Loucy (cell line): Measurements from ENCODE around the gene CCDC107.

Experiments used
- EZH2phosphoT487 ChIP-seq: fragments of 200-600 bp; IDR thresholded peaks from 2 replicates; pipeline ENCODE4 v1.6.1; 2018; ENCODE audit warnings: antibody characterized with exemption, mild to moderate bottlenecking, moderate library complexity, borderline replicate concordance
- TF ChIP-seq, protein P1 (sequence below): fragments of 200-600 bp; sonication (generic); conservative IDR thresholded peaks from 2 replicates; pipeline ENCODE4 v1.5.1; 2014; ENCODE audit warnings: mild to moderate bottlenecking, antibody characterized with exemption, low read length

GRCh38 chr9:35679091-35679490, 21.0 kb downstream of the CCDC107 start:
- TF ChIP-seq, protein P1, sequence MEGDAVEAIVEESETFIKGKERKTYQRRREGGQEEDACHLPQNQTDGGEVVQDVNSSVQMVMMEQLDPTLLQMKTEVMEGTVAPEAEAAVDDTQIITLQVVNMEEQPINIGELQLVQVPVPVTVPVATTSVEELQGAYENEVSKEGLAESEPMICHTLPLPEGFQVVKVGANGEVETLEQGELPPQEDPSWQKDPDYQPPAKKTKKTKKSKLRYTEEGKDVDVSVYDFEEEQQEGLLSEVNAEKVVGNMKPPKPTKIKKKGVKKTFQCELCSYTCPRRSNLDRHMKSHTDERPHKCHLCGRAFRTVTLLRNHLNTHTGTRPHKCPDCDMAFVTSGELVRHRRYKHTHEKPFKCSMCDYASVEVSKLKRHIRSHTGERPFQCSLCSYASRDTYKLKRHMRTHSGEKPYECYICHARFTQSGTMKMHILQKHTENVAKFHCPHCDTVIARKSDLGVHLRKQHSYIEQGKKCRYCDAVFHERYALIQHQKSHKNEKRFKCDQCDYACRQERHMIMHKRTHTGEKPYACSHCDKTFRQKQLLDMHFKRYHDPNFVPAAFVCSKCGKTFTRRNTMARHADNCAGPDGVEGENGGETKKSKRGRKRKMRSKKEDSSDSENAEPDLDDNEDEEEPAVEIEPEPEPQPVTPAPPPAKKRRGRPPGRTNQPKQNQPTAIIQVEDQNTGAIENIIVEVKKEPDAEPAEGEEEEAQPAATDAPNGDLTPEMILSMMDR, result no peak
- no peak for TF ChIP-seq EZH2phosphoT487
